H9 (cell line): ENCODE measurements around the gene GADD45A. TPM values are rescaled to one million over a fixed set of nuclear protein-coding genes. Genes with fewer than 3 reads are reported as not detected.

ENCODE experiments used
- DNase-seq: peaks from one replicate; pipeline ENCODE4 v3.0.0-alpha.2; 2017
- H2AFZ ChIP-seq: one replicate; pipeline ENCODE4 v1.6.1; 2013; ENCODE audit warnings: mild to moderate bottlenecking, low read length, control low read depth, moderate library complexity
- H2AK5ac ChIP-seq: 2 replicates; pipeline ENCODE4 v1.6.1; 2013; ENCODE audit warnings: low read length, control low read depth, mixed read lengths; ENCODE audit not compliant: insufficient read length
- H2BK120ac ChIP-seq: one replicate; pipeline ENCODE4 v1.6.1; 2013; ENCODE audit warnings: low read depth, mild to moderate bottlenecking, low read length, control low read depth, inconsistent platforms; ENCODE audit not compliant: poor library complexity, severe bottlenecking
- H2BK12ac ChIP-seq: 2 replicates; pipeline ENCODE4 v1.6.1; 2013; ENCODE audit warnings: low read length, control low read depth, mixed read lengths, low read depth; ENCODE audit not compliant: insufficient read length
- H2BK15ac ChIP-seq: 2 replicates; pipeline ENCODE4 v1.6.1; 2013; ENCODE audit warnings: low read depth, low read length, control low read depth
- H2BK20ac ChIP-seq: one replicate; pipeline ENCODE4 v1.6.1; 2013; ENCODE audit warnings: low read depth, mild to moderate bottlenecking, low read length, control low read depth, inconsistent platforms; ENCODE audit not compliant: poor library complexity, severe bottlenecking
- H2BK5ac ChIP-seq: 2 replicates; pipeline ENCODE4 v1.6.1; 2013; ENCODE audit warnings: low read length, control low read depth, mixed read lengths; ENCODE audit not compliant: insufficient read length
- H3K14ac ChIP-seq: 2 replicates; pipeline ENCODE4 v1.6.1; 2013; ENCODE audit warnings: low read length, control low read depth; ENCODE audit not compliant: insufficient read depth
- H3K18ac ChIP-seq: 2 replicates; pipeline ENCODE4 v1.6.1; 2013; ENCODE audit warnings: low read depth, mild to moderate bottlenecking, mixed read lengths, low read length, control low read depth; ENCODE audit not compliant: insufficient read length
- H3K23ac ChIP-seq: 2 replicates; pipeline ENCODE4 v1.6.1; 2013; ENCODE audit warnings: low read length, control low read depth, mixed read lengths, low read depth; ENCODE audit not compliant: insufficient read length
- H3K23me2 ChIP-seq: 2 replicates; pipeline ENCODE4 v1.6.1; 2013; ENCODE audit warnings: low read depth, mild to moderate bottlenecking, mixed read lengths, low read length, control low read depth; ENCODE audit not compliant: insufficient read length, poor library complexity, severe bottlenecking
- H3K27ac ChIP-seq: 2 replicates; pipeline ENCODE4 v1.5.1; 2013; ENCODE audit warnings: low read length, control low read depth, mixed read lengths, low read depth; ENCODE audit not compliant: insufficient read length
- H3K27me3 ChIP-seq: 2 replicates; pipeline ENCODE4 v1.6.1; 2013; ENCODE audit warnings: low read length, control low read depth, inconsistent platforms; ENCODE audit not compliant: insufficient read depth
- H3K4ac ChIP-seq: 2 replicates; pipeline ENCODE4 v1.6.1; 2013; ENCODE audit warnings: low read depth, mild to moderate bottlenecking, control low read depth, inconsistent platforms, low read length, moderate library complexity
- H3K4me1 ChIP-seq: 2 replicates; pipeline ENCODE4 v1.6.1; 2013; ENCODE audit warnings: low read length, control low read depth, inconsistent platforms; ENCODE audit not compliant: insufficient read depth
- H3K4me2 ChIP-seq: 2 replicates; pipeline ENCODE4 v1.6.1; 2013; ENCODE audit warnings: low read length, control low read depth, mixed read lengths; ENCODE audit not compliant: insufficient read length, insufficient read depth
- H3K56ac ChIP-seq: 2 replicates; pipeline ENCODE4 v1.6.1; 2013; ENCODE audit warnings: low read depth, mild to moderate bottlenecking, mixed read lengths, low read length, control low read depth; ENCODE audit not compliant: insufficient read length
- H3K79me1 ChIP-seq: 2 replicates; pipeline ENCODE4 v1.6.1; 2013; ENCODE audit warnings: low read depth, mild to moderate bottlenecking, moderate library complexity, low read length, control low read depth, inconsistent platforms; ENCODE audit not compliant: insufficient read depth, poor library complexity, severe bottlenecking
- H3K79me2 ChIP-seq: 2 replicates; pipeline ENCODE4 v1.6.1; 2013; ENCODE audit warnings: low read length, control low read depth, inconsistent platforms; ENCODE audit not compliant: insufficient read depth
- H3K9ac ChIP-seq: 2 replicates; pipeline ENCODE4 v1.6.1; 2013; ENCODE audit warnings: low read length, control low read depth, mixed read lengths; ENCODE audit not compliant: insufficient read length; ENCODE audit errors: extremely low read depth
- H3K9me3 ChIP-seq: one replicate; pipeline ENCODE4 v1.6.1; 2013; ENCODE audit warnings: low read depth, low read length, inconsistent platforms; ENCODE audit not compliant: control insufficient read depth
- H3T11ph ChIP-seq: one replicate; pipeline ENCODE4 v1.6.1; 2013; ENCODE audit warnings: mild to moderate bottlenecking, low read length, control low read depth, inconsistent platforms
- H4K20me1 ChIP-seq: one replicate; pipeline ENCODE4 v1.6.1; 2013; ENCODE audit not compliant: control insufficient read depth, insufficient read length, insufficient read depth
- H4K5ac ChIP-seq: 2 replicates; pipeline ENCODE4 v1.6.1; 2013; ENCODE audit warnings: low read depth, mild to moderate bottlenecking, mixed read lengths, low read length, control low read depth; ENCODE audit not compliant: insufficient read length
- H4K8ac ChIP-seq: replicated peaks from 2 replicates; pipeline ENCODE4 v1.6.1; 2013; ENCODE audit warnings: low read length, control low read depth, mixed read lengths, low read depth; ENCODE audit not compliant: insufficient read length
- H4K91ac ChIP-seq: 2 replicates; pipeline ENCODE4 v1.6.1; 2013; ENCODE audit warnings: low read depth, mild to moderate bottlenecking, moderate library complexity, mixed read lengths, low read length, control low read depth; ENCODE audit not compliant: insufficient read length
- H3K27ac Mint-ChIP-seq, 3 experiments: 2 replicates in 2 of 3; 3 replicates in 1 of 3; pipeline ENCODE4 v1.8.0; 2020 to 2021; ENCODE audit warnings: mixed read lengths in 3 of 3, mild to moderate bottlenecking in 1 of 3, moderate library complexity in 1 of 3
- H3K27me3 Mint-ChIP-seq: 2 replicates; pipeline ENCODE4 v1.8.0; 2021; ENCODE audit warnings: low read depth, mild to moderate bottlenecking, moderate library complexity, mixed read lengths
- H3K36me3 Mint-ChIP-seq, 3 experiments: 2 replicates in 2 of 3; 3 replicates in 1 of 3; pipeline ENCODE4 v1.8.0; 2020 to 2021; ENCODE audit warnings: low read depth in 3 of 3, mixed read lengths in 3 of 3; ENCODE audit not compliant: insufficient read depth in 1 of 3
- H3K4me1 Mint-ChIP-seq, 2 experiments: 2 replicates each; pipeline ENCODE4 v1.8.0; 2020; ENCODE audit warnings: mixed read lengths in 2 of 2
- H3K4me3 Mint-ChIP-seq, 2 experiments: 2 replicates in 1 of 2; 3 replicates in 1 of 2; pipeline ENCODE4 v1.8.0; 2020 to 2021; ENCODE audit warnings: mild to moderate bottlenecking in 2 of 2, mixed read lengths in 2 of 2, moderate library complexity in 1 of 2
- H3K9me3 Mint-ChIP-seq, 2 experiments: 2 replicates in 1 of 2; 3 replicates in 1 of 2; pipeline ENCODE4 v1.8.0; 2020; ENCODE audit warnings: mild to moderate bottlenecking in 2 of 2, mixed read lengths in 2 of 2, moderate library complexity in 1 of 2
- WGBS: extraction: QIAGEN DNeasy Blood & Tissue Kit; methylation state at CpG from one replicate; pipeline ENCODE4 v1.1.7; 2013; ENCODE audit warnings: missing lambda C conversion rate, low lambda C conversion rate, mixed read lengths; ENCODE audit not compliant: insufficient read length; ENCODE audit errors: extremely low coverage; 5-methylcytosine and 5-hydroxymethylcytosine counted together
- total RNA-seq: library from RNA; stranded (reverse); gene quantifications from 2 replicates; pipeline ENCODE4 v1.2.1, GENCODE V29; 2021
- TF ChIP-seq, protein P1 (sequence below): fragments of 200-600 bp; sonication (generic); conservative IDR thresholded peaks from 3 replicates; pipeline ENCODE4 v1.8.0; 2021; ENCODE audit warnings: antibody characterized with exemption, mild to moderate bottlenecking

The GADD45A gene
- total RNA-seq, 1 experiment from 2014 or later, result 22.8 TPM

DNA sequence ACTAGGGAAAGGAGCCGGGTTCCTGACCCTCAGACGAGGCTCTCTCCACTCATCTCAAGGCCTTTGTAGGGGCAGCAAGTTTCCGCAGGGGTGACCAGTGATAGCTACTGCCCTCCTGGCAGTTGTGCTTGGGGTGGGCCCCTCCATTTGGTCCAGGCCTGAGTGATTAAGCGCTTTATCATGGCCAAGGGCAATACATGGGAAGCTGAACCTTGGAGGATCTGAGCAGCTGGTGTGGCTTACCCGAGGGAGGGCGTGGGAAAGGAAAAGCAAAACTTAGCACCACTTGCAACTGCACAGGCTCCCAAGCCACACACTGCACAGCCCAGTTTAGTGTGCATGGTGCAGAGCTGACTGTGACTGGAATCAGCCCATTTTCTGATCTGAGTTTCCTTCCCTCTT, 47.8 kb downstream of the GADD45A start:
- H3K27ac ChIP-seq, result no peak overlapping the region
- no peak overlapping the region for H2AFZ ChIP-seq
- no peak overlapping the region for H2BK20ac ChIP-seq
- no peak overlapping the region for H2BK5ac ChIP-seq
- Mint-ChIP-seq H3K27ac (0 out of 7 replicates have a peak overlapping the region, but pooled peaks of 1 of the 3 experiments have one; percentile 44), H3K4me3 (no peak overlapping the region), H3K4me1 (peaks cover 19 to 22% of the 10 kb centered on the region in 2 experiments), H3K27me3 (no peaks in the 10 kb centered on the region), H3K9me3 (no peaks in the 10 kb centered on the region; a peak in 1 of 5 replicates), H3K36me3 (no peaks in the 10 kb centered on the region)
- H3K18ac ChIP-seq, result no peak overlapping the region
- no peaks in the 10 kb centered on the region; the same call in 1 of the 2 replicates for H3K4me1 ChIP-seq
- H3K4me2 ChIP-seq, result no peak overlapping the region
- no peak overlapping the region for H4K91ac ChIP-seq
- no peaks in the 10 kb centered on the region for H3K79me2 ChIP-seq
- TF ChIP-seq, protein P1, sequence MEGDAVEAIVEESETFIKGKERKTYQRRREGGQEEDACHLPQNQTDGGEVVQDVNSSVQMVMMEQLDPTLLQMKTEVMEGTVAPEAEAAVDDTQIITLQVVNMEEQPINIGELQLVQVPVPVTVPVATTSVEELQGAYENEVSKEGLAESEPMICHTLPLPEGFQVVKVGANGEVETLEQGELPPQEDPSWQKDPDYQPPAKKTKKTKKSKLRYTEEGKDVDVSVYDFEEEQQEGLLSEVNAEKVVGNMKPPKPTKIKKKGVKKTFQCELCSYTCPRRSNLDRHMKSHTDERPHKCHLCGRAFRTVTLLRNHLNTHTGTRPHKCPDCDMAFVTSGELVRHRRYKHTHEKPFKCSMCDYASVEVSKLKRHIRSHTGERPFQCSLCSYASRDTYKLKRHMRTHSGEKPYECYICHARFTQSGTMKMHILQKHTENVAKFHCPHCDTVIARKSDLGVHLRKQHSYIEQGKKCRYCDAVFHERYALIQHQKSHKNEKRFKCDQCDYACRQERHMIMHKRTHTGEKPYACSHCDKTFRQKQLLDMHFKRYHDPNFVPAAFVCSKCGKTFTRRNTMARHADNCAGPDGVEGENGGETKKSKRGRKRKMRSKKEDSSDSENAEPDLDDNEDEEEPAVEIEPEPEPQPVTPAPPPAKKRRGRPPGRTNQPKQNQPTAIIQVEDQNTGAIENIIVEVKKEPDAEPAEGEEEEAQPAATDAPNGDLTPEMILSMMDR, result no peak
- H3K14ac ChIP-seq, result no peak overlapping the region
- no peaks in the 10 kb centered on the region for H3K27me3 ChIP-seq
- H3K23ac ChIP-seq, result no peak overlapping the region
- H2BK15ac ChIP-seq, result no peak overlapping the region
- H3K56ac ChIP-seq, result no peak overlapping the region
- H3K9ac ChIP-seq, result no peak overlapping the region
- H3K4ac ChIP-seq, result no peak overlapping the region
- no peaks in the 10 kb centered on the region for H3K9me3 ChIP-seq
- no peak overlapping the region for H4K5ac ChIP-seq
- H3K79me1 ChIP-seq, result no peaks in the 10 kb centered on the region
- DNase-seq, result no peak
- no peak overlapping the region for H3T11ph ChIP-seq
- H4K8ac ChIP-seq, result no peak overlapping the region
- peaks cover 2% of the 10 kb centered on the region for H4K20me1 ChIP-seq
- WGBS, result no CpG with 5 or more reads among the region's 6 CpGs
- no peak overlapping the region for H2BK12ac ChIP-seq
- no peak overlapping the region for H2BK120ac ChIP-seq
- no peaks in the 10 kb centered on the region for H3K23me2 ChIP-seq
- no peak overlapping the region for H2AK5ac ChIP-seq
